Upper lobe of right lung (tissue), 1 donor: Measurements from ENCODE around the gene CAMTA1. TPM values are rescaled to one million over a fixed set of nuclear protein-coding genes. Genes with fewer than 3 reads are reported as not detected.

Experiments used
- ATAC-seq: fragments of 200-7000 bp; cut with Tn5 transposase; one replicate; pipeline ENCODE4 v1.9.1; 2020; ENCODE audit warnings: mild to moderate bottlenecking, moderate library complexity
- DNase-seq: peaks from one replicate; pipeline ENCODE4 v3.0.0-alpha.2; 2020
- H3K27ac ChIP-seq: fragments of 200-600 bp; one replicate; pipeline ENCODE4 v1.8.0; 2022
- H3K27me3 ChIP-seq: fragments of 200-600 bp; one replicate; pipeline ENCODE4 v1.8.0; 2022; ENCODE audit warnings: mild to moderate bottlenecking
- H3K36me3 ChIP-seq: fragments of 200-600 bp; one replicate; pipeline ENCODE4 v1.8.0; 2022
- H3K4me1 ChIP-seq: fragments of 200-600 bp; one replicate; pipeline ENCODE4 v1.8.0; 2022
- H3K4me3 ChIP-seq: fragments of 200-600 bp; one replicate; pipeline ENCODE4 v1.8.0; 2022; ENCODE audit warnings: mild to moderate bottlenecking
- H3K9me3 ChIP-seq: fragments of 200-600 bp; one replicate; pipeline ENCODE4 v1.8.0; 2022
- CTCF ChIP-seq: fragments of 200-600 bp; IDR thresholded peaks from one replicate; pipeline ENCODE4 v1.8.0; 2022; ENCODE audit warnings: antibody characterized with exemption
- intact Hi-C: fragments of 100-400 bp; cut with DNase I; formaldehyde crosslinking; loops from one replicate; pipeline ENCODE4 v1.11.0; 2022
- total RNA-seq: library from RNA; stranded (reverse); fragmentation: NEBNext Ultra II Directional; extraction: Animal tissue kit (Norgen Biotek cat#: 25700); gene quantifications from one replicate; pipeline ENCODE4 v1.2.1, GENCODE V29; 2021
- donor health status: DM: no; HTN: yes; CAD: no; lungs with severe emphysema.

Gene CAMTA1
- total RNA-seq, 1 donor from 2014 or later, result 63.4 TPM

- DNase-seq (no peak), ATAC-seq (no peak)
- TF ChIP-seq CTCF, result no peak
Observed at GRCh38 chr1:6954591-6954990, 169.3 kb downstream of the CAMTA1 start.

GRCh38 chr1:6955357-6956094 lies 170.3 kb downstream of the CAMTA1 start:
- Histone ChIP-seq H3K27ac (no peak overlapping the region), H3K9me3 (no peaks in the 10 kb centered on the region), H3K36me3 (no peaks in the 10 kb centered on the region), H3K27me3 (no peaks in the 10 kb centered on the region), H3K4me3 (no peak overlapping the region), H3K4me1 (no peaks in the 10 kb centered on the region)
- TF ChIP-seq CTCF, result no peak
- ATAC-seq, result no peak
- intact Hi-C loops, result no loop called here
- no peak for DNase-seq

More at GRCh38 chr1:6954591-6954990, 169.3 kb downstream of the CAMTA1 start:
- Histone ChIP-seq H3K9me3 (no peaks in the 10 kb centered on the region), H3K4me3 (no peak overlapping the region), H3K27me3 (no peaks in the 10 kb centered on the region), H3K27ac (no peak overlapping the region), H3K4me1 (no peaks in the 10 kb centered on the region), H3K36me3 (no peaks in the 10 kb centered on the region)
- intact Hi-C loops, result no loop called here

- no peak overlapping the region for H3K4me3 ChIP-seq
- ATAC-seq (no peak), DNase-seq (no peak)
- TF ChIP-seq CTCF, result no peak
- intact Hi-C loops, result no loop called here
- H3K36me3 ChIP-seq, result no peaks in the 10 kb centered on the region
- H3K9me3 ChIP-seq, result no peaks in the 10 kb centered on the region
- H3K4me1 ChIP-seq, result no peaks in the 10 kb centered on the region
- H3K27me3 ChIP-seq, result no peaks in the 10 kb centered on the region
- H3K27ac ChIP-seq, result no peak overlapping the region
Observed at GRCh38 chr1:6956488-6957159, 171.4 kb downstream of the CAMTA1 start.

- intact Hi-C loops, result no loop called here
- TF ChIP-seq CTCF, result no peak
- Histone ChIP-seq H3K27me3 (no peaks in the 10 kb centered on the region), H3K36me3 (no peaks in the 10 kb centered on the region), H3K27ac (no peak overlapping the region), H3K9me3 (no peaks in the 10 kb centered on the region), H3K4me3 (no peak overlapping the region), H3K4me1 (no peaks in the 10 kb centered on the region)
- DNase-seq (no peak), ATAC-seq (no peak)
Observed at GRCh38 chr1:6957341-6957740, 172.1 kb downstream of the CAMTA1 start.

GRCh38 chr1:6958407-6959030 lies 173.3 kb downstream of the CAMTA1 start:
- no peak for TF ChIP-seq CTCF
- no peak overlapping the region for H3K4me3 ChIP-seq
- intact Hi-C loops, result no loop called here
- peaks cover 7% of the 10 kb centered on the region for H3K27me3 ChIP-seq
- no peaks in the 10 kb centered on the region for H3K9me3 ChIP-seq
- DNase-seq (no peak), ATAC-seq (no peak)
- H3K36me3 ChIP-seq, result no peaks in the 10 kb centered on the region
- H3K27ac ChIP-seq, result no peak overlapping the region
- H3K4me1 ChIP-seq, result peaks cover 3% of the 10 kb centered on the region
